ENCODE data around the gene SPRR2B. TPM values are rescaled to one million over a fixed set of nuclear protein-coding genes. Genes with fewer than 3 reads are reported as not detected.
"Not testable (repeated sequence)": the region's sequence is repeated elsewhere in the genome, so short reads cannot be mapped to it uniquely, and the experiment has no call there.

SPRR2B gene
- total RNA-seq, 1 donor from 2014 or later: not detected

GRCh38 chr1:153025797-153026196 lies 45.6 kb downstream of the SPRR2B start:
- Mint-ChIP-seq H3K27me3 (ENCODE audit: low read depth) (no peaks in the 10 kb centered on the region), H3K36me3 (ENCODE audit: low read depth) (no peaks in the 10 kb centered on the region), H3K27ac (no peak overlapping the region), H3K4me1 (ENCODE audit: low read depth) (no peaks in the 10 kb centered on the region), H3K9me3 (no peaks in the 10 kb centered on the region), H3K4me3 (ENCODE audit: low read depth) (no peak overlapping the region)
- no peak for DNase-seq (ENCODE audit: low spot score)
- intact Hi-C loops (cut with micrococcal nuclease): no loop called here

DNA sequence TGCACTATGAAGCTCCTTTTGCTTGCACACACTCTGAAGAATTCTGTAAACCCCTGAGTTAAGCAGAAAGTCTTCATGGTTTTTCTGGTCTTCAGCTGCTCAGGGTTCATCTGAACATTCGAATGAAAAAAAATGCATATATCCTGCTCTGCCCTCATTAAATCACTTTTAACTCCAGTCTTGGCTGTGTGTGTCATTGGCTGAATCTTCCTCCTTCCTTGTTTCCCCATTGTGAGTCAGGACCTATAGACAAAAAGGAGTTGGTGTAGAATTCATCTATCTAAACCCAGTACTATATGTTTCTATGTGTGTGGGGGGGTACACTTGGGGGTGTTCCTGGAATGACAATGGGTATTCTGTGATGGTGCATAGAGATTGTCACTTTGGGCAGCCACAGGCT lies 47.0 kb downstream of the SPRR2B start:
- Mint-ChIP-seq H3K4me1 (ENCODE audit: low read depth) (no peaks in the 10 kb centered on the region), H3K9me3 (no peaks in the 10 kb centered on the region), H3K27ac (no peak overlapping the region), H3K27me3 (ENCODE audit: low read depth) (no peaks in the 10 kb centered on the region), H3K36me3 (ENCODE audit: low read depth) (no peaks in the 10 kb centered on the region), H3K4me3 (ENCODE audit: low read depth) (no peak overlapping the region)
- intact Hi-C loops (cut with micrococcal nuclease): no loop called here
- DNase-seq (ENCODE audit: low spot score): no peak

GRCh38 chr1:153023109-153023508 lies 48.3 kb downstream of the SPRR2B start:
- H3K36me3 Mint-ChIP-seq (ENCODE audit: low read depth): no peaks in the 10 kb centered on the region
- H3K4me1 Mint-ChIP-seq (ENCODE audit: low read depth): no peaks in the 10 kb centered on the region
- no peak for DNase-seq (ENCODE audit: low spot score)
- intact Hi-C loops (cut with micrococcal nuclease): no loop called here
- H3K27me3 Mint-ChIP-seq (ENCODE audit: low read depth): no peaks in the 10 kb centered on the region
- H3K9me3 Mint-ChIP-seq: no peaks in the 10 kb centered on the region
- no peak overlapping the region for H3K4me3 Mint-ChIP-seq (ENCODE audit: low read depth)
- no peak overlapping the region for H3K27ac Mint-ChIP-seq

- intact Hi-C loops (cut with micrococcal nuclease); H3K9me3 Mint-ChIP-seq; H3K36me3 Mint-ChIP-seq (ENCODE audit: low read depth); H3K4me3 Mint-ChIP-seq (ENCODE audit: low read depth); DNase-seq (ENCODE audit: low spot score); H3K4me1 Mint-ChIP-seq (ENCODE audit: low read depth); H3K27ac Mint-ChIP-seq; H3K27me3 Mint-ChIP-seq (ENCODE audit: low read depth): not testable (repeated sequence)
Measured at GRCh38 chr1:153022340-153022739, 49.1 kb downstream of the SPRR2B start.

DNA sequence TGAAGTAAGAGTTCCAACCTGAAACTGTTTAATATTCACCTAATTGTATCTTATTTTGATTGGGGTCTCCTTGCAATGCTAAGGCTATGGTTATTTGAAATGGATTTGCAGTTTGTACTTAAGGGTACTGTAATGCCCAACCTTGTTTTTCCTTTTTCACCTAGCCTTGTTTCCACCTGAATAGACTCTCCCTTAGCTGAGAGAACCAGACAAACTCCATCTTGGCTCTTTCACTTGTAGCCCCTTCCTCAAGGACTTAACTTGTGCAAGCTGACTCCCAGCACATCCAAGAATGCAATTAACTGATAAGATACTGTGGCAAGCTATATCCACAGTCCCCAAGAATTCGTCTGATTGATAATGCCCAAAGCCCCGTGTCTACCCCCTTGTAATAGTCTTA lies 49.6 kb downstream of the SPRR2B start:
- H3K27ac Mint-ChIP-seq; H3K36me3 Mint-ChIP-seq (ENCODE audit: low read depth); H3K4me3 Mint-ChIP-seq (ENCODE audit: low read depth); DNase-seq (ENCODE audit: low spot score); H3K27me3 Mint-ChIP-seq (ENCODE audit: low read depth); intact Hi-C loops (cut with micrococcal nuclease); H3K4me1 Mint-ChIP-seq (ENCODE audit: low read depth); H3K9me3 Mint-ChIP-seq: not testable (repeated sequence)

Other genes starting within 250 kb of the SPRR2B start
- not detected in 2 replicates for gene LCE1A, start 244.1 kb downstream of the SPRR2B start, total RNA-seq
- not detected in 2 replicates for gene LCE6A, start 228.8 kb downstream of the SPRR2B start, total RNA-seq
- gene LCE7A, start 211.6 kb downstream of the SPRR2B start, total RNA-seq: not detected in 2 replicates
- gene SMCP, start 193.3 kb downstream of the SPRR2B start, total RNA-seq: not detected in 2 replicates
- not detected in 2 replicates for gene IVL, start 163.1 kb downstream of the SPRR2B start, total RNA-seq
- gene SPRR5, start 124.4 kb downstream of the SPRR2B start, total RNA-seq: not detected in 2 replicates
- gene SPRR4, start 101.0 kb downstream of the SPRR2B start, total RNA-seq: not detected in 2 replicates
- gene SPRR1A, start 87.5 kb downstream of the SPRR2B start, total RNA-seq: not detected in 2 replicates
- gene SPRR3, start 69.9 kb downstream of the SPRR2B start, total RNA-seq: not detected in 2 replicates
- gene SPRR1B, start 40.4 kb downstream of the SPRR2B start, total RNA-seq: not detected in 2 replicates
- gene SPRR2D, start 30.5 kb downstream of the SPRR2B start, total RNA-seq: not detected in 2 replicates
- not detected in 2 replicates for gene SPRR2A, start 14.1 kb downstream of the SPRR2B start, total RNA-seq
- gene SPRR2E, start 22.9 kb upstream of the SPRR2B start, total RNA-seq: not detected in 2 replicates
- gene SPRR2F, start 41.9 kb upstream of the SPRR2B start, total RNA-seq: not detected in 2 replicates
- not detected in 2 replicates for gene SPRR2G, start 79.3 kb upstream of the SPRR2B start, total RNA-seq
- not detected in 2 replicates for gene LELP1, start 131.8 kb upstream of the SPRR2B start, total RNA-seq
- gene PRR9, start 146.0 kb upstream of the SPRR2B start, total RNA-seq: not detected in 2 replicates
- gene LORICRIN, start 188.1 kb upstream of the SPRR2B start, total RNA-seq: not detected in 2 replicates
- gene PGLYRP3, start 241.3 kb upstream of the SPRR2B start, total RNA-seq: not detected in 2 replicates

Data from activated T-helper 2 cell treated with anti-CD3 and anti-CD28 coated beads, Interferon-gamma antibody, Interleukin-2, Interleukin-4, amounts not matched to agents 10 μg/mL and 5 μg/mL and 100 μg/mL, durations not matched to agents 14 hours and 24 hours and 36 hours (primary cell).